ENCODE measurements around the gene CRYAB.
"Not testable (repeated sequence)": the region's sequence is repeated elsewhere in the genome, so short reads cannot be mapped to it uniquely, and the experiment has no call there.

The CRYAB gene

GRCh38 chr11:111906680-111907079 lies 4.9 kb downstream of the CRYAB start:
- DNase-seq, result no peak

GRCh38 chr11:111905411-111905810 lies 6.2 kb downstream of the CRYAB start:
- DNase-seq, result no peak

GRCh38 chr11:111886844-111887243 lies 24.7 kb downstream of the CRYAB start:
- no peak for DNase-seq

- no peak for DNase-seq
Measured at GRCh38 chr11:111886032-111886431, 25.5 kb downstream of the CRYAB start.

GRCh38 chr11:111885053-111885452 lies 26.5 kb downstream of the CRYAB start:
- not testable (repeated sequence) for DNase-seq

GRCh38 chr11:111882202-111882601 lies 29.4 kb downstream of the CRYAB start:
- DNase-seq, result no peak

- no peak for DNase-seq
Measured at GRCh38 chr11:111879637-111879960, 32.0 kb downstream of the CRYAB start.

- DNase-seq, result peak; percentile 97
Measured at GRCh38 chr11:111878849-111879636, 32.5 kb downstream of the CRYAB start, which contains the start of the genes CFAP68 and FDXACB1. Gene CFAP68 (plus strand): TSS chr11:111879541. CDS start chr11:111879561, 20 bp downstream. Gene FDXACB1 (minus strand): TSS chr11:111879165. CDS start chr11:111879132, 33 bp downstream.

GRCh38 chr11:111878385-111878848 lies 33.2 kb downstream of the CRYAB start:
- no peak for DNase-seq

GRCh38 chr11:111871693-111872161 lies 39.8 kb downstream of the CRYAB start:
- DNase-seq, result no peak

GRCh38 chr11:111870886-111871692 lies 40.5 kb downstream of the CRYAB start, which contains the start of gene ALG9:
Gene ALG9 (minus strand): TSS chr11:111871581. CDS start chr11:111871482, 99 bp downstream.
- DNase-seq, result peak; percentile 38

- peak; percentile 52 for DNase-seq
Measured at GRCh38 chr11:111870522-111870885, 41.1 kb downstream of the CRYAB start.

GRCh38 chr11:111870113-111870512 lies 41.5 kb downstream of the CRYAB start:
- DNase-seq, result no peak

GRCh38 chr11:111860257-111860656 lies 51.3 kb downstream of the CRYAB start:
- DNase-seq, result no peak
